ENCODE data around the gene NUP42. TPM values are rescaled to one million over a fixed set of nuclear protein-coding genes. Genes with fewer than 3 reads are reported as not detected.

The NUP42 gene
- total RNA-seq, 2 experiments from 2014 or later = 15.2 to 17.0 TPM

DNA sequence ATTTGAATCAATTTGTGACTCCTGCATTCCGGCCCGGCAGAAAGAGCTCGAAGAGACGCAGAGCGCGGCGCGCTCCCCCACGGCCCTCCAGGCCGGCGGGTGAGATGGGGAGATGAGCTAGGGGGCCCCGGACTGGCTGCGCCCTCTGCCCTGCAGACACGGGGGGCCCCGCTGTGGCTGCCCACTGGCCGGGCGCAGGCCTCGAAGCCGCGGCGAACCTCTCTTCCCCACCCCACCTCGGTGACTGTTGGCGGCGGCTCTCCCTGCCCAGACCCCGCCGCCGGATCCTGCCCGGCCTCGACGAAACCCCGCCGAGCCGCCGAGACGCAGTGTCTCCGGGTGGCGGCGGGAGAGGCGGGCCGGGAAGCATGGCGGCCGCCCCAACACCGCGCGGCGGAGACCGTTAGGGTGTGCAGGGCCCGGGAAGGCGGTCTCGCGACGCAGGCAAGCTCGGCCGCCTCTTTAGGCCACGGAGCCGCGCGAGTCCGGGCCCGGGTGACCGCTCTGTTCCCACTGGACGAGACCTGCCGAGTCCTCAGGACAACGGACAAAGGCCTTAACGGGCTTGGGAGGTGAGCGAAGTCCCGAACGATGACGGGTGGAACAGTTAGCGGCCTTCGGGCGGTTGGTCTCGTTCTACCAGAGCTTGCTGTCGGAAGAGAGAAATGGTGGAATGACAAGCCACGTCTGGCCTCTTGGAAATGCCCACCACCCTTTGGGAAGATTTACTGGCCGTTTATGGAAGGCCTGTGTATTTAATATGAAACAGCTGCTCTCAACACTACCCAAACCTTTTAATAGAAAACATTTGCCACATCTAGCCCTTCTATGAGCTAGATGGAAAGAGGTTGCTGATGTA, 24.3 kb downstream of the NUP42 start:
- H3K27ac Mint-ChIP-seq = peak overlapping the region; percentile 31
- peaks cover 2% of the 10 kb centered on the region for H3K4me1 Mint-ChIP-seq (ENCODE audit: low read depth)
- no peak for DNase-seq
- no peaks in the 10 kb centered on the region for H3K9me3 Mint-ChIP-seq
- peak overlapping the region; percentile 30 for H3K4me3 Mint-ChIP-seq
- H3K27me3 Mint-ChIP-seq (ENCODE audit: low read depth) = peaks cover 25% of the 10 kb centered on the region
- intact Hi-C loops (cut with micrococcal nuclease) = no loop called here
- H3K36me3 Mint-ChIP-seq (ENCODE audit: low read depth) = peaks cover 23% of the 10 kb centered on the region
- CTCF ChIA-PET = no interaction called here

DNA sequence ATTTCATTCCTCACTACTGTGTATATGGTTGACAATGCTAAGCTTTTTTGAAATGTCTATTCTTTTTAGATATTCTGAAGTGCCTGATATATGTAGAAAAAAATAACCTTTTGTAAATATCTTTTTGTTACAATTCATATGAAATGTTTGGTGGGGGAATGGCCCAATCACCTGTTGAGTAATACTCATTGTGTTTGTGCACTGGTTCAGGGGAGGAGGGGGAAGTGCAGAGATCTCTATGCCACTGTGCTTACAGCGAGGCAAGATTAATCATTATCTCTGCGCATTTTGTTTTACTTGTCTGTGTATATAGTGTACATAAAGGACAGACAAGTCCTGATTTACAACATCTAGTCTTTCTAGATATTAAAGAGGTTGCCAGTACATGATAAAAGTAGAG, 25.2 kb downstream of the NUP42 start:
- Mint-ChIP-seq H3K4me1 (ENCODE audit: low read depth) (peaks cover 2% of the 10 kb centered on the region), H3K27me3 (ENCODE audit: low read depth) (peaks cover 25% of the 10 kb centered on the region), H3K36me3 (ENCODE audit: low read depth) (peaks cover 14% of the 10 kb centered on the region), H3K27ac (peak overlapping the region; percentile 31), H3K4me3 (peak overlapping the region; percentile 30), H3K9me3 (no peaks in the 10 kb centered on the region)
- DNase-seq = no peak
- CTCF ChIA-PET = no interaction called here
- intact Hi-C loops (cut with micrococcal nuclease) = no loop called here

DNA sequence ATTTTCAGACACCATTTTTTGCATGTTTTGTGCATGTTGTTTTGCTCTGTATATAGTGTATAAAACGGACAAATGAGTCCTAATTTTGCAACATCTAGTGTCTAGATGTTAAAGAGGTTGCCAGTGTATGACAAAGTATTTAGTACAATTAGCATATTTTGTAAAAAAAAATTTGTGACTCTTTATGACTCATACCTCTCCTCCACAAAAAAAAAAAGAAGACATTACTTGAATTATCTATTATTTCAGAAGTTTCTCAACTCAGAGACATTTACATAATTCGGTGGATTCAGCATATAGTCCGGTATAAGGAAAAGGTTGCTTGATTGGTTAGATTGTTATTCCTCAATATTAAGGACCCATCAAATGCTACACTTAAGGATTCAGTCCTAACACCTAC, 26.0 kb downstream of the NUP42 start:
- H3K4me1 Mint-ChIP-seq (ENCODE audit: low read depth) = peaks cover 2% of the 10 kb centered on the region
- H3K27ac Mint-ChIP-seq = no peak overlapping the region
- no peaks in the 10 kb centered on the region for H3K9me3 Mint-ChIP-seq
- H3K27me3 Mint-ChIP-seq (ENCODE audit: low read depth) = peaks cover 25% of the 10 kb centered on the region
- H3K36me3 Mint-ChIP-seq (ENCODE audit: low read depth) = peaks cover 11% of the 10 kb centered on the region
- H3K4me3 Mint-ChIP-seq = no peak overlapping the region
- CTCF ChIA-PET = no interaction called here
- intact Hi-C loops (cut with micrococcal nuclease) = no loop called here
- no peak for DNase-seq

DNA sequence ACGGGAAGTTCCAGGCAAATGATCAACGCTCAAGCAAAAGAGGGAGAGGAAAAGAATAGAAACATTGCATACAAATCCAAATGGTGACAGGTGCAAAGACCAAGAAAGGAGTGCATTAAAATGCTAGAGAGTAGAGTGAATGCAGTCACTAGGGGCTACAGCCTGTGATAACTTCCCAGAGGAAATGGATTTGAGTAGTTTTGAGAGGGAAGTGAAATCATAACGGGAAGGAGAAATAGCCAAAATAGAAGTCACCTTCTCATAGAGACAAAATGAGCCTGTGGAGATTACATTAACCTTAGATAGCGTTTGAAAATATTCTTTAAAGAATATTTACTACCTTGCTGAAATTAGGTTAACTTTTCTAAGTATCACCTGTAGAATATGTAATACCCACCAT, 26.5 kb downstream of the NUP42 start:
- intact Hi-C loops (cut with micrococcal nuclease) = no loop called here
- CTCF ChIA-PET = no interaction called here

DNA sequence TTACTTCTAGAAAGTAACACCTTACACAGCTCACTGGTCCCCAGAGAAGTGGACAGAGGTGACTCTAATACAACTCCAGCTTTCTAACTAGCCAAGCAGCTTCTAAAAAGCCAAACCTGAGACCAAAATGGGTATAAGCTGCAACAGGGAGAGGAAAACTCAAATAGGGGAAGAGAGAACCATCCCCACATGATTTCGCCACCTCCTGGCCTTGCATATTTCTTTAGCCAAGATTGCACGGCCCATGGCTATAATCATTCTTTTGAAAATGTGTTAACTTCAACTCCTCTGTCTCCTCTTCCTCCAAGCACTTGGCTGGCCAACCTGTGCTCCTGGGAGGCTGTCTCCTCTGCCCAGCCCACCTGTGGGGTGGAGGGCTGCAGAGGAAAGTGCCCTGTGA, 28.7 kb downstream of the NUP42 start:
- H3K4me3 Mint-ChIP-seq = no peak overlapping the region
- peaks cover 22% of the 10 kb centered on the region for H3K27me3 Mint-ChIP-seq (ENCODE audit: low read depth)
- intact Hi-C loops (cut with micrococcal nuclease) = no loop called here
- CTCF ChIA-PET = no interaction called here
- no peak for DNase-seq
- H3K36me3 Mint-ChIP-seq (ENCODE audit: low read depth) = peaks cover 4% of the 10 kb centered on the region
- no peaks in the 10 kb centered on the region for H3K9me3 Mint-ChIP-seq
- H3K4me1 Mint-ChIP-seq (ENCODE audit: low read depth) = no peaks in the 10 kb centered on the region
- no peak overlapping the region for H3K27ac Mint-ChIP-seq

More for the DNA sequence above, 26.5 kb downstream of the NUP42 start:
- Mint-ChIP-seq H3K4me3 (no peak overlapping the region), H3K36me3 (ENCODE audit: low read depth) (peaks cover 11% of the 10 kb centered on the region), H3K27ac (no peak overlapping the region), H3K27me3 (ENCODE audit: low read depth) (peaks cover 25% of the 10 kb centered on the region), H3K4me1 (ENCODE audit: low read depth) (peaks cover 2% of the 10 kb centered on the region), H3K9me3 (no peaks in the 10 kb centered on the region)
- no peak for DNase-seq

DNA sequence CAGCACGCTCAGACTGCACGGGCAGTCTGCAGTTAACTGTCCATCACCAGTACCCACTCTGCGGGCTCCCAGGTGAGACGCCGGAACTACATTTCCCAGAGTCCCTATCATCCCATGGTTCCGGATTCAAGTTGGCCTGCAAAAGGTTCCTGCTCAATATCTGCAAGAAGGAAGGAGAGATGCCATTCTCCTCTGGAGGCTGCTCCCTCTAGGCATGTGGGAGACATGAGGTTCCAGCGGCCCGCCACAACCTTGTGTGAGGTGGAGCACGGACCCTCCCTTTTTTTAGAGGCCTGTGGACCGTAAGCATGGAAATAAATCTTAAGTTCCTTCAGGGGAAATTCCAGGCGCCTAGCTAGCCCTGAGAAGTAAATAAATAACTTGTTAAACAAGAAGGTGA, 29.7 kb downstream of the NUP42 start:
- CTCF ChIA-PET = no interaction called here
- H3K4me3 Mint-ChIP-seq = no peak overlapping the region
- intact Hi-C loops (cut with micrococcal nuclease) = no loop called here
- H3K27ac Mint-ChIP-seq = no peak overlapping the region
- DNase-seq = no peak
- H3K9me3 Mint-ChIP-seq = no peaks in the 10 kb centered on the region
- no peaks in the 10 kb centered on the region for H3K4me1 Mint-ChIP-seq (ENCODE audit: low read depth)
- H3K27me3 Mint-ChIP-seq (ENCODE audit: low read depth) = peaks cover 16% of the 10 kb centered on the region
- peaks cover under 1% of the 10 kb centered on the region for H3K36me3 Mint-ChIP-seq (ENCODE audit: low read depth)

DNA sequence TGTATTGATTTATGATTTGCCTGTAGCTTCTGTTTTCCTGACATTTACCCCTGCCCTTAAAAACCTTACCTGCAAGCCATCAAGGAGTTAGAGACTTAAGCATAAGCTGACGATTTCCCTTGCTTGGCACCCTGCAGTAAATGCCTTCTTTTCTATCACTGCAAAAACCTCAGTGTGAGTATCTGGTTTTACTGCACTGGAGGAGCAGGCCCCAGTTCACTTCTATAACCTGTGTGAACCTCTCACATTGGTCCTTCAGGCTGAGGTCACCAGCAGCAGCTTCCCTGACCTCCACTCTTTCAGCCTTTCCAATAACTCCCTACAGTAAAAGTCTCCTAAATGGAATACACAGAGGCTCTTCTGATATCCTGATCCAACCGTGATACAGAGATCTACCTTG, 30.5 kb downstream of the NUP42 start:
- intact Hi-C loops (cut with micrococcal nuclease) = no loop called here
- CTCF ChIA-PET = no interaction called here

DNA sequence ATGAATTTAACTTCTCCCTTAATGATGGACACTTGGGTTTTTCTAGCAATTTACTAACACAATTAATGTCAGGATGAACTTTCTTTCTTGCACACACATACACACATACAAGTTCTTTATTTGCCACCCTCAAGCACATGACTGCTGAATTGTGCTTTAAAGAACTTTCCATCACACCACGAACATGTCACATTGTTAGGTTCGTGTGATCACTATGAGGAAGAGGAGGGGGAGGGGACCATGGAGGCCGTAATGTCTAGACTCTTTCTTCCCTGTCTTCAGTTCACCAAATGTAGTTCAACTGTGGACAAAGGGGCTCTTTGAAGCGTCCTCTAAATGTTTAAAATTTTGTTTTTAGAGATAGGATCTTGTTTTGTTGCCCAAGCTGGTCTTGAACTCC, 31.0 kb downstream of the NUP42 start:
- DNase-seq = no peak
- Mint-ChIP-seq H3K36me3 (ENCODE audit: low read depth) (no peaks in the 10 kb centered on the region), H3K27me3 (ENCODE audit: low read depth) (peaks cover 7% of the 10 kb centered on the region), H3K4me1 (ENCODE audit: low read depth) (no peaks in the 10 kb centered on the region), H3K4me3 (no peak overlapping the region), H3K27ac (no peak overlapping the region), H3K9me3 (no peaks in the 10 kb centered on the region)
- intact Hi-C loops (cut with micrococcal nuclease) = no loop called here
- CTCF ChIA-PET = no interaction called here

More for the DNA sequence above, 30.5 kb downstream of the NUP42 start:
- Mint-ChIP-seq H3K27me3 (ENCODE audit: low read depth) (peaks cover 10% of the 10 kb centered on the region), H3K4me1 (ENCODE audit: low read depth) (no peaks in the 10 kb centered on the region), H3K36me3 (ENCODE audit: low read depth) (no peaks in the 10 kb centered on the region), H3K4me3 (no peak overlapping the region), H3K27ac (no peak overlapping the region), H3K9me3 (no peaks in the 10 kb centered on the region)
- DNase-seq = no peak

DNA sequence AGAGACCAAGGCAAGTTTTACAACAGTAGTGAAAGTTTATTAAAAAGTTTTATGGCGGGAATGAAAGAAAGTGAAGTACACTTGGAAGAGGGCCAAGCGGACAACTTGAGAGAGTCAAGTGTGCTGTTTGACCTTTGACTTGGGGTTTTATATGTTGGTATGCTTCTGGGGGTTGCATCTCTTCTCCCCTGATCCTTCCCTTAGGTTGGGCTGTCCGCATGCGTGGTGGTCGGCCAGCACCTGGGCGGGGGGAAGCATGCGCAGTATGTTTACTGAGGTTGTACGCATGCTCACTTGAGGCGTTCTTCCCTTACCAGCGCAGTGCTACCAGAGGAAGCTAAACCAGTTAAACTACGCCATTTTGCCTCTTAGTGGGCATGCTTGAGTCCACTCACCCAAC, 31.9 kb downstream of the NUP42 start:
- no peak overlapping the region for H3K27ac Mint-ChIP-seq
- CTCF ChIA-PET = interaction anchor here (0.6 kb wide), 1 partner anchor 334 kb away, joined by 4 read pairs; no protein-coding TSS in a partner anchor
- H3K4me3 Mint-ChIP-seq = no peak overlapping the region
- no peaks in the 10 kb centered on the region for H3K4me1 Mint-ChIP-seq (ENCODE audit: low read depth)
- no peaks in the 10 kb centered on the region for H3K9me3 Mint-ChIP-seq
- no peaks in the 10 kb centered on the region for H3K36me3 Mint-ChIP-seq (ENCODE audit: low read depth)
- H3K27me3 Mint-ChIP-seq (ENCODE audit: low read depth) = peaks cover 3% of the 10 kb centered on the region
- no peak for DNase-seq
- intact Hi-C loops (cut with micrococcal nuclease) = no loop called here

DNA sequence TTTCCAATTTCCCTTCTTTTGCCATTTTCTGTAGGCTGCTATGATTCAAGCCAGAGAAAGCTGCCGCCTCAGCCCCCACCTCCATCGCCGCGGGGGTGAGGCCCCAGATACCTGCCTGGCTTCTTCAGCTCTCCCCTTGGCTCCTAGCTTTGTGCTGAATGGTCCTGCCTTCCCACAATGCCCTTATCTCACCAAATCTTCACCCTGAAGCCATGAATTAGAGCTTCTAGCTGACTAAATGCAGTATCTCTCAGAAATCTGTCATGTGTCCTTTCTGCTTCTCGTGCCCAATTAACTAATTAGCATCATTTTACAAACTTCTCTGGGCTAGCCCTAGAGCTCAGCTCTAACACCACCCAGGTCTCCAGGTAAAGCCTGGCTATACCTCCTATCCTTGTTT, 32.6 kb downstream of the NUP42 start:
- no peak overlapping the region for H3K4me3 Mint-ChIP-seq
- no peak for DNase-seq
- CTCF ChIA-PET = interaction anchor here (0.6 kb wide), 1 partner anchor 333 kb away, joined by 4 read pairs; no protein-coding TSS in a partner anchor
- H3K27ac Mint-ChIP-seq = no peak overlapping the region
- intact Hi-C loops (cut with micrococcal nuclease) = no loop called here
- H3K27me3 Mint-ChIP-seq (ENCODE audit: low read depth) = peaks cover under 1% of the 10 kb centered on the region
- H3K9me3 Mint-ChIP-seq = no peaks in the 10 kb centered on the region
- no peaks in the 10 kb centered on the region for H3K36me3 Mint-ChIP-seq (ENCODE audit: low read depth)
- H3K4me1 Mint-ChIP-seq (ENCODE audit: low read depth) = no peaks in the 10 kb centered on the region

DNA sequence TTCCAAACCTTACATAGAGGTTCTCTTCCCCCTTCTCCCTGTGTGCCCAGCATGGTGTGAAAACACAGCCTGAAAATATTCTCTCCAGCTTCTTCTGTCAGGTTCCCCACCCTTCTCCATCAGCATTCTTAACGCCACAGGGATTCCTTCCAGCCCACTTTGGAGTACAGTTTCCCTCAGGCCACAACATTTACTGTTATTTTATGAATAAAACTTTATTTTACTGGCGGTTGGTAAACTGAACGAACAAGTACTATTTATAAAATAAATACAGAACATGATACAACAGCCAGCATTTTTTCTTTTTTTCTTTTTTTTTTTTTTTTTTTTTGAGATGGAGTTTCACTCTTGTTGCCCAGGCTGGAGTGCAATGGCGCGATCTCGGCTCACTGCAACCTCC, 33.1 kb downstream of the NUP42 start:
- no peak for DNase-seq
- Mint-ChIP-seq H3K27me3 (ENCODE audit: low read depth) (no peaks in the 10 kb centered on the region), H3K4me1 (ENCODE audit: low read depth) (no peaks in the 10 kb centered on the region), H3K9me3 (no peaks in the 10 kb centered on the region), H3K27ac (no peak overlapping the region), H3K4me3 (no peak overlapping the region), H3K36me3 (ENCODE audit: low read depth) (no peaks in the 10 kb centered on the region)
- intact Hi-C loops (cut with micrococcal nuclease) = no loop called here
- CTCF ChIA-PET = no interaction called here

DNA sequence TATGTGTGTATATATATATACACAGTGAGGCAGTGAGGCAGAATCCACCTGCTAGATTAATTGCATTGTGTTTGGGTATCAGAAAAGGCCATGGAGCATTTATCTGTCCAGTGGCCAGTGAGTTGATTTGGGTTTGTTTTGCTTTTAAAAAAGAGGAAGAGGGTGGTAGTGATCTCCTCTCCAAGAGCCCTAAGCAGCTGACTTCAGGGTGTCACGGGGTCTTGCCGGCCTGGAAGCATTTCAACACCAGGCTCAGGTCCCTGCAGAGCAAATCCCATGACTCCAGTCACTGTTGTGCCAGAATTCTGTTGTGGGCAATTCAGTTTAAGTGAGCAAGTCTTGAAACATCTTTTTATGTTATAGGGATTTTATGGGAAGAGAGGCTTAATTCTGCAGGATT, 34.2 kb downstream of the NUP42 start:
- intact Hi-C loops (cut with micrococcal nuclease) = no loop called here
- no peak overlapping the region for H3K27ac Mint-ChIP-seq
- H3K27me3 Mint-ChIP-seq (ENCODE audit: low read depth) = no peaks in the 10 kb centered on the region
- no peak for DNase-seq
- H3K36me3 Mint-ChIP-seq (ENCODE audit: low read depth) = no peaks in the 10 kb centered on the region
- H3K9me3 Mint-ChIP-seq = no peaks in the 10 kb centered on the region
- H3K4me1 Mint-ChIP-seq (ENCODE audit: low read depth) = no peaks in the 10 kb centered on the region
- no peak overlapping the region for H3K4me3 Mint-ChIP-seq
- CTCF ChIA-PET = no interaction called here

DNA sequence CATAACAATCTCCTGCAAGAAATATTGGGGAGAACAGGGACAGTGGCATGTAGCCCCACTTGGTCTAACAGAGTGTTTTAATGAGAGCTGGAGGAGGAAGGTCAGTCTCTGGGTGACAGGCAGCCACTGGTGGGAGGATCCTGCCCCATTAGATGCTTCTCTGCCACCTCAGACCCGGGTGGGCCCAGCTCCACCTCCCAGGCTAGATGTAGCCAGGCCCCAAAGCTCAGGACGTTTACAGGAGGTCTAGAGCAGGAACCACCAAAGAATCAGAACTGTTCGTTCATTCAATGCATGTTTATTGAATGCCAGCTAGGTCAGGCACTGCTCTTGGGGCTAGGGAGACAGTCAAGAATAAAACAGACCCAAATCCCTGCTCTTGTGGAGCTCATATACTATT, 36.3 kb downstream of the NUP42 start:
- no peak for DNase-seq
- Mint-ChIP-seq H3K4me3 (no peak overlapping the region), H3K36me3 (ENCODE audit: low read depth) (no peaks in the 10 kb centered on the region), H3K27me3 (ENCODE audit: low read depth) (no peaks in the 10 kb centered on the region), H3K27ac (no peak overlapping the region), H3K4me1 (ENCODE audit: low read depth) (no peaks in the 10 kb centered on the region), H3K9me3 (no peaks in the 10 kb centered on the region)
- CTCF ChIA-PET = no interaction called here
- intact Hi-C loops (cut with micrococcal nuclease) = no loop called here
